Muscle of arm (tissue), 12 donors: ENCODE results near the gene POU2F2. TPM values are rescaled to one million over a fixed set of nuclear protein-coding genes. Genes with fewer than 3 reads are reported as not detected.
"Not testable (repeated sequence)": the region's sequence is repeated elsewhere in the genome, so short reads cannot be mapped to it uniquely, and the experiment has no call there.

Experiments
- DNase-seq: peaks from one replicate; pipeline ENCODE4 v3.0.0-alpha.2; 2013
- polyA plus RNA-seq, 12 donors: library from polyadenylated mRNA; unstranded; fragments of 120-200 nt; gene quantifications; one replicate each; pipeline ENCODE4 v1.2.1, GENCODE V29; 2013; ENCODE audit not compliant: insufficient read length in 12 of 12

The POU2F2 gene
- polyA plus RNA-seq, 12 donors: 0.92 to 6.1 (median 1.4) TPM; not detected in 1

GRCh38 chr19:42062381-42062780 is 69.9 kb downstream of the POU2F2 start:
- no peak for DNase-seq

GRCh38 chr19:42060117-42060516 is 72.1 kb downstream of the POU2F2 start:
- DNase-seq: no peak

GRCh38 chr19:42059196-42059595 is 73.0 kb downstream of the POU2F2 start:
- DNase-seq: no peak

- DNase-seq: no peak
These were observed 74.4 kb downstream of the POU2F2 start for GRCh38 chr19:42057846-42058245.

- no peak for DNase-seq
These were observed 78.0 kb downstream of the POU2F2 start for GRCh38 chr19:42054205-42054604.

- DNase-seq: no peak
These were observed 79.0 kb downstream of the POU2F2 start for GRCh38 chr19:42053037-42053935.

- DNase-seq: no peak
These were observed 79.9 kb downstream of the POU2F2 start for GRCh38 chr19:42052241-42052863.

GRCh38 chr19:42051166-42052115 is 80.8 kb downstream of the POU2F2 start:
- DNase-seq: no peak

GRCh38 chr19:42048992-42049391 is 83.3 kb downstream of the POU2F2 start:
- DNase-seq: no peak

GRCh38 chr19:42045575-42045974 is 86.7 kb downstream of the POU2F2 start:
- no peak for DNase-seq

GRCh38 chr19:42042455-42043170 is 89.6 kb downstream of the POU2F2 start:
- no peak for DNase-seq

- not testable (repeated sequence) for DNase-seq
These were observed 91.8 kb downstream of the POU2F2 start for GRCh38 chr19:42040491-42040890.

GRCh38 chr19:42040031-42040430 is 92.2 kb downstream of the POU2F2 start:
- no peak for DNase-seq

GRCh38 chr19:42038666-42039065 is 93.6 kb downstream of the POU2F2 start:
- DNase-seq: no peak

GRCh38 chr19:42037649-42038048 is 94.6 kb downstream of the POU2F2 start:
- DNase-seq: no peak

Other genes with a start within 250 kb of the POU2F2 start
- 100 to 1,000 TPM in 2 of 12 donors, 10 to 100 TPM in 9, not detected in 1; 28.7 to 116 (median 35.3) TPM for gene ARHGEF1, start 249.3 kb downstream of the POU2F2 start, polyA plus RNA-seq
- under 1 TPM in 8 of 12 donors, not detected in 4; 0.08 to 0.18 (median 0.11) TPM for gene ERFL, start 204.0 kb downstream of the POU2F2 start, polyA plus RNA-seq
- gene RABAC1, start 173.1 kb downstream of the POU2F2 start, polyA plus RNA-seq: 100 to 1,000 TPM in 1 of 12 donors, 10 to 100 TPM in 10, not detected in 1; 39.4 to 104 (median 56.4) TPM
- 10 to 100 TPM in 1 of 12 donors, 1 to 10 TPM in 1, under 1 TPM in 9, not detected in 1; 0.30 to 16.6 (median 0.59) TPM for gene ATP1A3, start 138.2 kb downstream of the POU2F2 start, polyA plus RNA-seq
- 10 to 100 TPM in 1 of 12 donors, 1 to 10 TPM in 10, not detected in 1; 1.7 to 10.3 (median 3.2) TPM for gene GRIK5, start 62.2 kb downstream of the POU2F2 start, polyA plus RNA-seq
- gene ZNF574, start 56.3 kb downstream of the POU2F2 start, polyA plus RNA-seq: 10 to 100 TPM in 3 of 12 donors, 1 to 10 TPM in 8, not detected in 1; 7.2 to 13.3 (median 9.2) TPM
- gene DEDD2, start 85.2 kb upstream of the POU2F2 start, polyA plus RNA-seq: 10 to 100 TPM in 9 of 12 donors, 1 to 10 TPM in 1, not detected in 2; 9.9 to 17.4 (median 12.0) TPM
- gene ZNF526, start 87.9 kb upstream of the POU2F2 start, polyA plus RNA-seq: 1 to 10 TPM in 11 of 12 donors, not detected in 1; 4.5 to 8.4 (median 6.8) TPM
- 10 to 100 TPM in 11 of 12 donors, not detected in 1; 36.1 to 84.0 (median 42.9) TPM for gene GSK3A, start 110.2 kb upstream of the POU2F2 start, polyA plus RNA-seq
- 10 to 100 TPM in 11 of 12 donors, not detected in 1; 27.1 to 66.4 (median 32.7) TPM for gene ERF, start 122.7 kb upstream of the POU2F2 start, polyA plus RNA-seq
- gene CIC, start 136.8 kb upstream of the POU2F2 start, polyA plus RNA-seq: 10 to 100 TPM in 11 of 12 donors, not detected in 1; 25.3 to 66.6 (median 31.6) TPM
- gene PRR19, start 169.7 kb upstream of the POU2F2 start, polyA plus RNA-seq: 1 to 10 TPM in 2 of 12 donors, under 1 TPM in 8, not detected in 2; 0.34 to 1.8 (median 0.62) TPM
- 10 to 100 TPM in 11 of 12 donors, not detected in 1; 20.2 to 37.1 (median 28.1) TPM for gene PAFAH1B3, start 170.2 kb upstream of the POU2F2 start, polyA plus RNA-seq
- gene TMEM145, start 180.9 kb upstream of the POU2F2 start, polyA plus RNA-seq: under 1 TPM in 10 of 12 donors, not detected in 2; 0.12 to 0.56 (median 0.26) TPM
- gene MEGF8, start 193.2 kb upstream of the POU2F2 start, polyA plus RNA-seq: 10 to 100 TPM in 11 of 12 donors, not detected in 1; 19.3 to 31.5 (median 23.5) TPM